ENCODE results near the gene PRG3. TPM values are rescaled to one million over a fixed set of nuclear protein-coding genes. Genes with fewer than 3 reads are reported as not detected.

PRG3 gene
- total and polyA plus RNA-seq, 8 donors, result not detected

DNA sequence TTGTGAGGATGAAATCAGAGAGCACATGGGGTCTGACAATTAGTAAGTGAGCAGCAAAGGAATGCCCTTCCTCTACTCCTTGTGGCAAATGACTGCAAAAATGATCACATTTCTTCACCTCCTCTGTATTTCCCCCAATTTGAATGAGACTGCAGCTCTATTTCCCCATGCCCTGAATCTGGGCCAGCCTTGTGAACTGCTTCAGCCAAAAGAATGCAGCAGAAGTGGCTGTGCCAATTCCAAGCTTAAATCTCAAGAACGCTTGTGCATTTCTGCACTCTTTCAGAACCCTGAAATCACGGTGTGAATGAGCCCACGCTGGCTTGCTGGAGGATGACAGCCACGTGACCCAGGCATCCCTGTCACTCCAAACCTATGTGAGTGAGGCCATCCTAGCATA, 36.1 kb upstream of the PRG3 start:
- 74 to 86% methylated on average over 4 of the region's 4 CpGs for WGBS, 2 donors
- peak in 1 of 4 donors; percentile 37 for ATAC-seq
- TF ChIP-seq, protein P1, sequence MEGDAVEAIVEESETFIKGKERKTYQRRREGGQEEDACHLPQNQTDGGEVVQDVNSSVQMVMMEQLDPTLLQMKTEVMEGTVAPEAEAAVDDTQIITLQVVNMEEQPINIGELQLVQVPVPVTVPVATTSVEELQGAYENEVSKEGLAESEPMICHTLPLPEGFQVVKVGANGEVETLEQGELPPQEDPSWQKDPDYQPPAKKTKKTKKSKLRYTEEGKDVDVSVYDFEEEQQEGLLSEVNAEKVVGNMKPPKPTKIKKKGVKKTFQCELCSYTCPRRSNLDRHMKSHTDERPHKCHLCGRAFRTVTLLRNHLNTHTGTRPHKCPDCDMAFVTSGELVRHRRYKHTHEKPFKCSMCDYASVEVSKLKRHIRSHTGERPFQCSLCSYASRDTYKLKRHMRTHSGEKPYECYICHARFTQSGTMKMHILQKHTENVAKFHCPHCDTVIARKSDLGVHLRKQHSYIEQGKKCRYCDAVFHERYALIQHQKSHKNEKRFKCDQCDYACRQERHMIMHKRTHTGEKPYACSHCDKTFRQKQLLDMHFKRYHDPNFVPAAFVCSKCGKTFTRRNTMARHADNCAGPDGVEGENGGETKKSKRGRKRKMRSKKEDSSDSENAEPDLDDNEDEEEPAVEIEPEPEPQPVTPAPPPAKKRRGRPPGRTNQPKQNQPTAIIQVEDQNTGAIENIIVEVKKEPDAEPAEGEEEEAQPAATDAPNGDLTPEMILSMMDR (IDR thresholded peaks at IDR 0.05), result no peak
- no peaks in the 10 kb centered on the region for H3K27me3 ChIP-seq
- no peaks in the 10 kb centered on the region for H3K4me1 ChIP-seq
- FAIRE-seq, result no peak
- no peak for DNase-seq
- H3K4me3 ChIP-seq, result no peak overlapping the region
- H3K36me3 ChIP-seq, result peaks cover 0 to 9% (median 6%) of the 10 kb centered on the region in 3 donors
- intact Hi-C loops (cut with DNase I), result no loop called here
- no peak overlapping the region for H3K27ac ChIP-seq
- H3K9me3 ChIP-seq, result no peaks in the 10 kb centered on the region

DNA sequence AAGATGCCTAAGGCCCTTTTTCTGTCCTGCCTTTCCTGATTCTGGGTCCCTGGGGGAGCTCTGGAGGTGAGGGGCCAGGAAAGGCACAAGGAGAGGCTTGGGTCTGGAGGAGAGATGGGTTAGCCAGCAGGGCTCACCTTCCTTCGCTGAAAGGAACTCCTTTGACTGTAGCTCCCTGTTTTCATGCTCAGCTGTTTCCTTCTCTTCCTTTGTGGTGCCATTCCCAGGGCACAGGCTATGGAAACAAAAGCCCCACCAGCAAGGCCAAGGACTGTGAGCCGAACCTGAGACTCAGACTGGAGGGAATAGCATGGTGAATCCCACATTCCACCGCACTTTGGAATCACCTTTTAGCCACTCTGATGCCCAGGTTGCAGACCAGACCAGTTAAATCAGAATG, 35.5 kb upstream of the PRG3 start:
- H3K4me1 ChIP-seq, result no peaks in the 10 kb centered on the region
- no peaks in the 10 kb centered on the region for H3K9me3 ChIP-seq
- H3K27ac ChIP-seq, result no peak overlapping the region
- FAIRE-seq, result no peak
- ATAC-seq, result no peak
- peaks cover 0 to 9% (median 6%) of the 10 kb centered on the region in 3 donors for H3K36me3 ChIP-seq
- no peak for DNase-seq
- WGBS, 2 donors, result 91 to 93% methylated on average over 3 of the region's 3 CpGs
- no peaks in the 10 kb centered on the region for H3K27me3 ChIP-seq
- H3K4me3 ChIP-seq, result no peak overlapping the region
- intact Hi-C loops (cut with DNase I), result no loop called here
- TF ChIP-seq, protein P1 (IDR thresholded peaks at IDR 0.05), result no peak

DNA sequence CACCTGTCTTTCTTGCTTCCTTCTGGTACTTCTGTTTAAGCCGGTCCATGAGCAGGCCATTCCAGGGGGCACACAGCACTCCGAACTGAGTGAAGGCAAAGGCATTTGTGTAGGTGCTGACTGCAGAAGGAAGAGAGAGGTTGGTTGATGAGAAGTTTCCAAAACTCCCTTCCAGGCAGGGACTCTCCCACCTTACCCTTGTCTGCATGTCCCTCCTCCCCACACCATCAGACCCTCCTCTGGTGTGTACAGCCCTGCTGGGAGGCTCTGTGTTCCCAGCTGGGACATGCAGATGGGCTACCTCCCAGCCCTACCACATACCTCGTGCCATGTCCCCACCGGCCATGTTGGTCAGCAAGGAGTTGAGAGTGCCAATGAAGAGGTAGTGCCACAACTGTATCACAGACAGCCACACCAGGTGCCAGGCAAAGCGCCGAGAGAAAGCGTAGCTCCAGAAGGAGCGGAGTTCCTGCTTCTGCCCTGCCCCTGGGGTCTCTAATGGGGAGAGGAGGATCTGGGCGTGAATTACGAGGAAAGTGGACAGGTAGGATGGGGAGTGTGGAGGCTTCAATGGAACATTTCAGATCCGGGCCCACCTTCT, 33.8 kb upstream of the PRG3 start:
- Histone ChIP-seq H3K36me3 (peaks cover 0 to 9% (median 6%) of the 10 kb centered on the region in 3 donors), H3K4me3 (no peak overlapping the region), H3K27ac (no peak overlapping the region), H3K27me3 (no peaks in the 10 kb centered on the region), H3K9me3 (no peaks in the 10 kb centered on the region), H3K4me1 (no peaks in the 10 kb centered on the region)
- FAIRE-seq (no peak), ATAC-seq (no peak), DNase-seq (no peak)
- TF ChIP-seq, protein P1 (IDR thresholded peaks at IDR 0.05), result no peak
- intact Hi-C loops (cut with DNase I), result no loop called here
- 94 to 96% methylated on average over 11 of the region's 11 CpGs for WGBS, 2 donors

DNA sequence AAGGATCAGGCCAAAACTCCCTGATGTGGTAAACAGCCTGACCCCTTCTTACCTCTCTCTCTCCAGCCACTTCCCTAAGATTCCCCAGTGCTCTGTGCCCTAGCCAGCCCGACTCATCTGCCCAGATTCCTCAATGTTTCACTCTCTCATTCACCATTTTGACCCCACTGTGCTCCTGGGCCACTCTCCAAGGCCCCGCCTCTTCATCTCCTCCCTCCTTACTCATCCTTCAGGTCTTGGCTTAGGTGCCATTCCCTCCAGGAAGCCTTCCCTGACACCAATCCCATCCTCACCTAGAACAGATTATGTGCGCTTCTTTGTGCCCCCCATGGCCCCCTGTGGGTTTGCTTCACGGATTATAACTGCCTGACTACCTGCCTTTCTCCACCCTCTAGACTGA, 32.7 kb upstream of the PRG3 start:
- no peak overlapping the region for H3K27ac ChIP-seq
- FAIRE-seq (no peak), DNase-seq (no peak), ATAC-seq (no peak)
- H3K4me3 ChIP-seq, result no peak overlapping the region
- 86 to 90% methylated on average over 4 of the region's 4 CpGs for WGBS, 2 donors
- TF ChIP-seq, protein P1 (IDR thresholded peaks at IDR 0.05), result no peak
- H3K9me3 ChIP-seq, result no peaks in the 10 kb centered on the region
- H3K4me1 ChIP-seq, result no peaks in the 10 kb centered on the region
- H3K27me3 ChIP-seq, result no peaks in the 10 kb centered on the region
- H3K36me3 ChIP-seq, result peaks cover 0 to 9% (median 6%) of the 10 kb centered on the region in 3 donors
- intact Hi-C loops (cut with DNase I), result no loop called here

- TF ChIP-seq, protein P1 (IDR thresholded peaks at IDR 0.05), result no peak
- ATAC-seq (no peak), FAIRE-seq (no peak), DNase-seq (no peak)
- Histone ChIP-seq H3K4me3 (no peak overlapping the region), H3K27me3 (no peaks in the 10 kb centered on the region), H3K36me3 (peaks cover 0 to 6% (median 0%) of the 10 kb centered on the region in 3 donors), H3K9me3 (no peaks in the 10 kb centered on the region), H3K27ac (no peak overlapping the region), H3K4me1 (peaks cover 0 to 6% (median 0%) of the 10 kb centered on the region in 3 donors)
- intact Hi-C loops (cut with DNase I), result no loop called here
These were observed 29.3 kb upstream of the PRG3 start for GRCh38 chr11:57410287-57410686.

Measured in pancreas (tissue), 10 donors.